Retinal pigment epithelial cell (primary cell): ENCODE results near the gene PHF23.

Source experiments
- DNase-seq: peaks from one replicate; pipeline ENCODE4 v3.0.0-alpha.2; 2010; ENCODE audit warnings: low read depth
- H3K4me3 ChIP-seq: 2 replicates; pipeline ENCODE4 v1.5.1; 2011; ENCODE audit warnings: mild to moderate bottlenecking, low read length, control low read depth, moderate library complexity
- CTCF ChIP-seq: conservative IDR thresholded peaks from 2 replicates; pipeline ENCODE4 v1.5.1; 2011; ENCODE audit warnings: low read depth, low read length, control low read depth, inconsistent platforms

The PHF23 gene

GRCh38 chr17:7241783-7242716 lies 2.8 kb upstream of the PHF23 start, which contains the start of gene GABARAP:
GABARAP (minus strand) TSS chr17:7242449; CDS start chr17:7242330, 119 bp downstream.
- TF ChIP-seq CTCF = no peak
- H3K4me3 ChIP-seq = peak within 1 kb of the TSS; percentile 95
- peak; percentile 58 for DNase-seq

DNA sequence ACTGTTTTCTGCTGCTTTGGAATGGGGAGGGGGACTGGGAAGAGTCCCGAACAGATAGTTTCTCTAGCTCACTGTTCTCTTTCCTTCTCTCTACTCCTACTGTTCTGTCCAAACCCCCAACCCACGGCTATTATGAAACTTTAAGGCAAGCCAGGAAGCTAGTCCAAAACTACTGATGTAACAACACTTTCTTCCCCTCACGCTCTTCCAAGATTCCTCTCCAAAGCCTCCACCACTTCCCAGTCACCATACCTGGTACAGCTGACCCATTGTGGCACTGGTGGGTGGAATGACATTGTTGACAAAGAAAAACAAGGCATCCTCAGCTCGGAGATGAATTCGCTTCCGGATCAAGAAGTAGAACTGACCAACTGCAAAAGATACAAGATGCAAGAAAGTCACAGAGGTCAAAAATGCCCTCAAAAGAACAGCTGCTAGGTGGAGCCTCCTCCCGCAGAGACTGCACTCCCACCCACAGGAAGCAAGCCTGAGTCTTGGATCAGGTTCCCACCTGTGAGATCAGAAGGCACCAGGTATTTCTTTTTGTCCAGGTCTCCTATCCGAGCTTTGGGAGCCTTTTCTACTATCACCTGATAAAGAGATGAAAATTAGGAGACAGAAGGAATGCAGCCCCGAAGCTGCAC lies 2.0 kb upstream of the PHF23 start:
- no peak for TF ChIP-seq CTCF
- no peak for DNase-seq
- H3K4me3 ChIP-seq = peak overlapping the region; percentile 95

DNA sequence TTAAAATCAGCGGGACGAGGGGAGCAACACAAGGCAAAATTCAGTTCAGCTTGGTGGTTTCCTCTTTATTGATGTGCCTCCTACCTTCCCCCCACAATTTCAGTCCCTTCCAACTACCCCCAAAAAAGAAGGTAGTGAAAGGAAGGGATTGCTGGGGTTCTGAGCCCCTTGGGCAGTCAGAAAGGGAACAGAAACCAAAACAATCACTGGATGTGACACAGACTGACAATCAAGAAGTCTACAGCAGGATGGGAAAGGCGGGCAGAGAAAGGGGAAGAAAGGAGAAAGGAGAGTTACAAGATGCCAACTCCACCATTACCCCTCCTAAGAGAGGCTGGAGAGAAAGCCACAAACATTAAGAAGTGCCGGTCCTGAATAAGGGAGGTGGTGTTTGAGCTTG lies 1.1 kb upstream of the PHF23 start:
- peak overlapping the region; percentile 95 for H3K4me3 ChIP-seq
- DNase-seq = no peak
- TF ChIP-seq CTCF = no peak

GRCh38 chr17:7238420-7239090 lies 702 bp downstream of the PHF23 start:
- TF ChIP-seq CTCF = no peak
- no peak for DNase-seq
- H3K4me3 ChIP-seq = peak overlapping the region; percentile 98

DNA sequence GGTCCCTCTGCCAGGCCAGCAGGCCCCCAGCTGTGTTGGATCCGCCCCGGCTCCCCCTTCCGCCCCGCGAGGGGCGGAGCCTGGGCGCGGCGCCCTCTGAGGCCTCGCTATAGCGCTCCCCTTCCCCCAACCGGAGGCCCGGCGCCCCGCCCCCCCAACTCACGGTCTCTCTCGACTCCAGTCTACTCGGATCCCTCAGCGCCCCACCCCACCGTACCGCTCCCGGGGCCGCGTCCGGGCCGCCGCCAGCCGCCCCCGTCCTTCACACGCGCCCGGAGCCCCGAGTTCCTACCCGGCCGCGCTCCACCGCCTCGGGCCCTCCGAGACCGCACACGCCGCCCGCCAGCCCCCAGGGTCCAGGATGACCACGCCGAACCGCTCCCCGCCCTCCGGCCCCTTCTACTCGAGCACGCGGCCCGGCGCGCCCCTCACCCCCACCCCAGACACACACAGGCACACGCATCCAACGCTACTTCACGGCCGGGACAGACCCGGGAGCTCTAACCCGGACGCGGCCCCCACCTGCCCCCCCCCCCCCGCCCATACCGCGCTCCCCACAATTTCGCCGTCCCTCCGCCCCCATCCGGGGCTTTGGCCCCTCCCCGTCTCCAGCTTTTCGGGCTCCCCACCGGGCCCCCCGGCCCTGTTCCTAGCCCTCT lies 1.4 kb downstream of the PHF23 start:
- DNase-seq = no peak
- H3K4me3 ChIP-seq = peak overlapping the region; percentile 98
- no peak for TF ChIP-seq CTCF

DNA sequence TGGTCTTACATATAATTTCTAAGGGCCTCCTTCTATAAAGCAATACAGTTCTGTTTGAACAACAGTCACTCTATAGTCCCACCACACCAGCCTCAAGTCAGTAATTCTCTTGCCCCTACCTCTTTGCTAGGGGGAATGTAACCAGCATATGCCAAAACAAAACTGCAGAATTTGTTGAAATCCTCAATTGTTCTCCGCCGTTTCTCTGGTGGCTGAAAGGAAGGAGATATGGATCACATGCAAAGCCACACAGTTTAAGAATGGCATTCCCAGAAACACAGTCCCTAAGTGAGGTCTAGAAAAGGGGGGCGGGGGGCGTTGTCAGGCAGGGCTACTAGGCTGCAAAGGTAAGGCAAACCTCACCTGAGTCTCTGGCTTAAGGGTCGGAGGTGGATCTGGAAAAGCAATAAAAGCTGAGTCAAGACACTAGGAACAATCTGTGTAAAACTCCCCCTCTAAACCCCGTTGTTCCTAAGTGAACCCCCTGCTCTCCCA lies 1.9 kb downstream of the PHF23 start:
- TF ChIP-seq CTCF = no peak
- H3K4me3 ChIP-seq = peak overlapping the region; percentile 98
- DNase-seq = no peak
